ENCODE results near the gene ACTG2. TPM values are rescaled to one million over a fixed set of nuclear protein-coding genes. Genes with fewer than 3 reads are reported as not detected.

ACTG2 gene
- total RNA-seq, 1 donor = 0.10 TPM

GRCh38 chr2:73952499-73953446 lies 60.0 kb downstream of the ACTG2 start:
- H3K4me1 ChIP-seq (ENCODE audit: insufficient read depth, low read length) = peaks cover 56% of the 10 kb centered on the region
- H3K9me3 ChIP-seq (ENCODE audit: low read depth, low read length) = no peaks in the 10 kb centered on the region
- no peaks in the 10 kb centered on the region for H3K27me3 ChIP-seq (ENCODE audit: insufficient read depth, low read length)
- H3K4me3 ChIP-seq (ENCODE audit: low read length) = no peak overlapping the region

DNA sequence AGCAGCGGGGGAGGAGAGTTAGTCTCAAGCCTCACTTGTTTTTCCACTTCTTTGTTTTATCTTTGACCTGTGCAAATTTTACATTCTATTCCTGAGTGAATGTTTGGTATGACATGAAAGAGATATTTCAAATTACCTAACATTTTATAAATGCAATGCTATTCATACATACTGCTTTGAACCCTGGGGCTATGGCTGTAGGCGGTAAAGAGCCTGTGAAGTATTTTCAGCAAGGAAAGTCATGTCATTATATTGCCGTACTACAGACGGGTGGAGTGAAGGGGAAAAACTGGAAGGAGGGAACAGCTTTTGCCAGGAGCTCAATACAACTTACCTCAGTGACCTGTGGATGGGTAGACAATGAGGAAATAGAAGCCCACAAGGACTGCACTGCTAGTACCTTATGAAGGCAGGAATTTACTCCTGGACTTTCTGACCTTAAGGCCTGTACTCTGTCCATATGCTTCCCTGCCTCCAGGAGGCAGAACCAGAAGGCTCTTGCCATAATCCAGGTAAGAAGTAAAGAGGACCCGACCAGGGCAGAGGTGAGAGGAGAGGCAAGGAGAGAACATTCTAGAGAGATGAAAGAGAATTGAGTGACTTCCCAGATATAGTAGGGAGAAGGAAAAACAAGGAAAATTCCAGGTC lies 63.5 kb downstream of the ACTG2 start:
- Histone ChIP-seq H3K27me3 (ENCODE audit: insufficient read depth, low read length) (no peaks in the 10 kb centered on the region), H3K4me3 (ENCODE audit: low read length) (no peak overlapping the region), H3K4me1 (ENCODE audit: insufficient read depth, low read length) (peaks cover 21% of the 10 kb centered on the region), H3K9me3 (ENCODE audit: low read depth, low read length) (no peaks in the 10 kb centered on the region)

GRCh38 chr2:73961274-73961673 lies 68.5 kb downstream of the ACTG2 start:
- H3K4me1 ChIP-seq (ENCODE audit: insufficient read depth, low read length) = no peaks in the 10 kb centered on the region
- H3K9me3 ChIP-seq (ENCODE audit: low read depth, low read length) = no peaks in the 10 kb centered on the region
- no peak overlapping the region for H3K4me3 ChIP-seq (ENCODE audit: low read length)
- no peaks in the 10 kb centered on the region for H3K27me3 ChIP-seq (ENCODE audit: insufficient read depth, low read length)

GRCh38 chr2:73961823-73962615 lies 69.2 kb downstream of the ACTG2 start:
- Histone ChIP-seq H3K27me3 (ENCODE audit: insufficient read depth, low read length) (no peaks in the 10 kb centered on the region), H3K9me3 (ENCODE audit: low read depth, low read length) (no peaks in the 10 kb centered on the region)

DNA sequence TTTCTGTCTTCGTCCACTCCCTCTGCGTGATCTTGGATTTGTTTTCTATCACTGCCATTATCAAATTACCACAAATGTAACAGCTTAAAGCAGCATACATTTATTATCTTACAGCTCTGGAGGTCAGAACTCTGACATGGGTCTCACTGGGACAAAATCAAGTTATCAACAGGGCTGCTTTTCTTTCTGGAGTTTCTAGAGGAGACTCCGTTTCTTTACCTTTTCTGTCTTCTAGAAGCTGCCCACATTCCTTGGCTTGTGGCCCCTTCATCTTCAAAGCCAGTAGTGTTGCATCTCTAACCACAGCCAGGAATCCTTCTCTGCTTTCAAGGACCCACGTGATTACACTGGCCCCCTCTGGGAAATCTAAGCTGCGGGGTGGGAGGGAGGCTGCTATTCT lies 70.0 kb downstream of the ACTG2 start:
- Histone ChIP-seq H3K27me3 (ENCODE audit: insufficient read depth, low read length) (no peaks in the 10 kb centered on the region), H3K9me3 (ENCODE audit: low read depth, low read length) (no peaks in the 10 kb centered on the region), H3K4me3 (ENCODE audit: low read length) (no peak overlapping the region), H3K4me1 (ENCODE audit: insufficient read depth, low read length) (peaks cover 9% of the 10 kb centered on the region)

More at GRCh38 chr2:73961823-73962615, 69.2 kb downstream of the ACTG2 start:
- Histone ChIP-seq H3K4me1 (ENCODE audit: insufficient read depth, low read length) (peaks cover 2% of the 10 kb centered on the region), H3K4me3 (ENCODE audit: low read length) (no peak overlapping the region)

DNA sequence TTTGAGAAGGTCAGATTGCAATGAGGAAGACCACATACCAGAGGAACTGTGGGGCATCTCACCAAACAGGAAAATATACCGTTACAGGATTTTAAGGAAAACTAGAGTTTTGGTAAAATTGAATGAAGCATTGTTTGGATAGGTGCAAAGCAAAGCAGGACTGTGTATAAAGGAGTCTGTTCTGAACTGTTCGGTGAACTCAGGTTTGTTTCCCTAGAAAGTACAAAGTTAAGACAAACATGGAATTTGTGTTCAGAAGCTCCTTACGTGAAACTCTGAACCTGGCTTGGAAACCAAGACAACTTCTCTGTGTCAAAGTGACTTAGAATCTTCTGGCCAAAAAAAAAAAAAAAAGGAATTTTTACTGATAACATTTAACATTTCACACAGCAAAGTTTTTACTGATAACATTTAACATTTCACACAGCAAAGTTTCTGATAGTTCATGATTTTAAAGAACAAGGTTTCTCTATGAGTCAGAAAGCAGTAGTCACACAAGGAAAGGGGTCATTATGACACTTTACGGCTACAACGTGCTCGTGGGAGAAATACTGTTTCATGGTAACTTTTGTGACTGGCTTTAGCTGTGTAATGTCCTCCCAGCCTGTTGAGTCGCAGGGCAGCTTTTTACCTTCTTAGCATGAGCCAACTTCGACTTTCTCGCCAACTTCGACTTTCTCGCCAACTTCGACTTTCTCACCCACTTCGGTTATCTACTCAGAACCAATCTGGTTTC lies 70.7 kb downstream of the ACTG2 start:
- no peak overlapping the region for H3K4me3 ChIP-seq (ENCODE audit: low read length)
- peaks cover 17% of the 10 kb centered on the region for H3K4me1 ChIP-seq (ENCODE audit: insufficient read depth, low read length)
- H3K27me3 ChIP-seq (ENCODE audit: insufficient read depth, low read length) = no peaks in the 10 kb centered on the region
- no peaks in the 10 kb centered on the region for H3K9me3 ChIP-seq (ENCODE audit: low read depth, low read length)

GRCh38 chr2:73964223-73964622 lies 71.4 kb downstream of the ACTG2 start:
- Histone ChIP-seq H3K4me1 (ENCODE audit: insufficient read depth, low read length) (peaks cover 24% of the 10 kb centered on the region), H3K27me3 (ENCODE audit: insufficient read depth, low read length) (no peaks in the 10 kb centered on the region), H3K9me3 (ENCODE audit: low read depth, low read length) (no peaks in the 10 kb centered on the region), H3K4me3 (ENCODE audit: low read length) (no peak overlapping the region)

DNA sequence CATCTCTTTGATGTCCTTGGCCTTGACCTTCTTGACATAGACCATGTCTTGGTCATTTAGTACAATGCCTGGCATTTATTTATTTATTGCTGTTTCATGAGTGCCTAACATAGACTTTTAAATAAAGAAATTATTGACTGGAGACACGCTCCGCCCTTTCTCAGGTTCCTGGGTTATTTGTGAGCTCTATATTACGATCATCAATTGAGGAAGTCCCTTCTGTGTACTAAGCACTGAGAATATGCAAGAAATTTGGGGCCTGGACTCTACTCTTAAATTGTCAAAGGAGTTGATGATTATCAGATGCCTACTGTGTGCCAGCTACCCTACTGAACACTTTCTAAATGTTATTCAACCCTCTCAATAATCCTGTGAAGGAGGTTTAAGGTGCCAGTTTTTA lies 72.2 kb downstream of the ACTG2 start:
- H3K4me3 ChIP-seq (ENCODE audit: low read length) = no peak overlapping the region
- H3K27me3 ChIP-seq (ENCODE audit: insufficient read depth, low read length) = no peaks in the 10 kb centered on the region
- H3K4me1 ChIP-seq (ENCODE audit: insufficient read depth, low read length) = peaks cover 32% of the 10 kb centered on the region
- no peaks in the 10 kb centered on the region for H3K9me3 ChIP-seq (ENCODE audit: low read depth, low read length)

DNA sequence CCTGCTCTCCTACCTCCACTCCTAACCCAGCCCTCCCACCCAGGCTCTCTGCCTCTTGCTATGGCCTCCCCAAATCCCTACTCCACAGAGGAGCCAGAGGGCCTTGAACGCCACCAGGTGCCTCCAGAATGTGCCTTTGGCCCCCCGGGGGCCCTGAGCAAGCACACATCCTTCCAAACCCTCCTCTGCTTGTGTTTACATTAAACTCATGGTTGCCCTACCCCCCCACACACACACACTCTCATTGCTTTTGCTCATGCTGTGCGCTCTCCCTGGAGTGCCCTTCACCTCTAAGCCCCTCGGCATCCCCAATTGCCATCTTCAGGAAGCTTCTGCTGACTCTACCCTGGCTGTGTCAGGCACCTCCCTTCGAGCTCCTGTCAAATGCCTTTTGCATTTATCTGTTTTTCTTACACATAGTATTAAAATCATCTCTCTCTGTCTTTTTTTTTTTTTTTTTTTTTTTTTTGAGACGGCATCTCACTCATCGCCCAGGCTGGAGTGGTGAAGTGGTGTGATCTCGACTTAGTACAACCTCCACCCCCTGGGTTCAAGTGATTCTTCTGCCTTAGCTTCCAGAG lies 75.6 kb downstream of the ACTG2 start:
- Histone ChIP-seq H3K4me1 (ENCODE audit: insufficient read depth, low read length) (peaks cover 65% of the 10 kb centered on the region), H3K9me3 (ENCODE audit: low read depth, low read length) (no peaks in the 10 kb centered on the region), H3K27me3 (ENCODE audit: insufficient read depth, low read length) (no peaks in the 10 kb centered on the region), H3K4me3 (ENCODE audit: low read length) (no peak overlapping the region)

GRCh38 chr2:73969356-73969755 lies 76.5 kb downstream of the ACTG2 start:
- Histone ChIP-seq H3K4me1 (ENCODE audit: insufficient read depth, low read length) (peaks cover 65% of the 10 kb centered on the region), H3K9me3 (ENCODE audit: low read depth, low read length) (no peaks in the 10 kb centered on the region), H3K4me3 (ENCODE audit: low read length) (no peak overlapping the region), H3K27me3 (ENCODE audit: insufficient read depth, low read length) (no peaks in the 10 kb centered on the region)

Other genes with a start within 250 kb of the ACTG2 start
- gene TPRKB, start 155.7 kb upstream of the ACTG2 start, total RNA-seq = 21.4 TPM
- 84.5 TPM for gene DUSP11, start 112.9 kb upstream of the ACTG2 start, total RNA-seq
- gene C2orf78, start 108.8 kb upstream of the ACTG2 start, total RNA-seq = not detected
- gene STAMBP, start 64.0 kb upstream of the ACTG2 start, total RNA-seq = 8.8 TPM
- gene DGUOK, start 33.9 kb downstream of the ACTG2 start, total RNA-seq = 33.6 TPM
- gene TET3, start 91.9 kb downstream of the ACTG2 start, total RNA-seq = 21.0 TPM